HG02678 (cell line): Measurements from ENCODE around the gene IFITM1.
"Not testable (repeated sequence)": the region's sequence is repeated elsewhere in the genome, so short reads cannot be mapped to it uniquely, and the experiment has no call there.

Experiments used
- ATAC-seq: cut with Tn5 transposase; IDR thresholded peaks from one replicate; pipeline ENCODE4 v1.9.1; 2021; ENCODE audit warnings: mild to moderate bottlenecking, moderate library complexity; ENCODE audit not compliant: unreplicated experiment

Gene IFITM1

DNA sequence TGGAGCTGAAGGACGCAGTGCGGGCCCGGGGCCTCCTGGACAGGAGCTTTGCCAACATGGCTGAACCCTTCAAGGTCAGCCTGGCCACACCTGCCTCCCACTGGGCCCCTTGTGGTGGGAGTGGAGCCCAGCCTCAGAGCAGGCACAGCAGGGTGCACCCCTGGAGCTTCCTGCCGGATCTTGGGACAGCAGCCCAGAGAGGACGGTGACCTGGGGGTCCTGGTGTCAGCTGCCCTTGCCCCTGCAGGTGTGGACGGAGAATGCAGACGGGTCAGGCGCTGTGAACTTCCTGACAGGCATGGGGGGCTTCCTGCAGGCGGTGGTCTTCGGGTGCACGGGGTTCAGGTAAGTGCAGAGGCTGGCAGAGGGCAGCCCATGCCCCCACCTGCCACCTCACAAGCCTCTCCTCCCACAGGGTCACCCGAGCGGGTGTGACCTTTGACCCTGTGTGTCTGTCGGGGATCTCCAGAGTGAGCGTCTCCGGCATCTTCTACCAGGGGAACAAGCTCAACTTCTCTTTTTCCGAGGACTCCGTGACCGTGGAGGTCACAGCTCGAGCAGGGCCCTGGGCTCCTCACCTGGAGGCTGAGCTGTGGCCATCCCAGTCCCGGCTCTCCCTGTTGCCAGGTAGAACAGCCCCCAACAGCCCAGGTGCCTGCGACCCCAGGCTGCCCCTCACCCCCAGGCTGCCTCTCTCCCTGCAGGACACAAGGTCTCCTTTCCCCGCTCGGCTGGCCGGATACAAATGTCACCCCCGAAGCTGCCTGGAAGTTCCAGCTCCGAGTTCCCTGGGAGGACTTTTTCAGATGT is 19.8 kb upstream of the IFITM1 start:
- no peak for ATAC-seq

DNA sequence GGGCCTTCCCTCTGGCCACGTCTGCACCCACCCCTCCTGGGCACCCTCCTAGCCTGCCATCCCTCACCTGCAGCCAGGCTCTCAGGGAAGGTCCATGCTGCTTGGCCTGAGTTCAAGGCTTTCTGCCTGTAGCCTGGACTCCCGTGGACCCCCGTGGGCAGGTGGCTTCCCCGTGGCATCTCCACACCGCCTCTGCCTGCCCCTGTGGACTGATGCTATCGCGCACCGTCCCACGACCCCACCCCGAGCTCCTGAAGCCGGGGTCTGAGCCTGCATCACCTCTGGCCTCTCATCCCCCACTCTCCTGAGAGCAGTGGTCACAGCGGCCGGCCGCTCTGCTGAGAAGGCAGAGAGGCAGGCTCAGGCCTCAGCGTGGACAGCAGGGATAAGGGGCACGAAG is 19.1 kb upstream of the IFITM1 start:
- no peak for ATAC-seq

DNA sequence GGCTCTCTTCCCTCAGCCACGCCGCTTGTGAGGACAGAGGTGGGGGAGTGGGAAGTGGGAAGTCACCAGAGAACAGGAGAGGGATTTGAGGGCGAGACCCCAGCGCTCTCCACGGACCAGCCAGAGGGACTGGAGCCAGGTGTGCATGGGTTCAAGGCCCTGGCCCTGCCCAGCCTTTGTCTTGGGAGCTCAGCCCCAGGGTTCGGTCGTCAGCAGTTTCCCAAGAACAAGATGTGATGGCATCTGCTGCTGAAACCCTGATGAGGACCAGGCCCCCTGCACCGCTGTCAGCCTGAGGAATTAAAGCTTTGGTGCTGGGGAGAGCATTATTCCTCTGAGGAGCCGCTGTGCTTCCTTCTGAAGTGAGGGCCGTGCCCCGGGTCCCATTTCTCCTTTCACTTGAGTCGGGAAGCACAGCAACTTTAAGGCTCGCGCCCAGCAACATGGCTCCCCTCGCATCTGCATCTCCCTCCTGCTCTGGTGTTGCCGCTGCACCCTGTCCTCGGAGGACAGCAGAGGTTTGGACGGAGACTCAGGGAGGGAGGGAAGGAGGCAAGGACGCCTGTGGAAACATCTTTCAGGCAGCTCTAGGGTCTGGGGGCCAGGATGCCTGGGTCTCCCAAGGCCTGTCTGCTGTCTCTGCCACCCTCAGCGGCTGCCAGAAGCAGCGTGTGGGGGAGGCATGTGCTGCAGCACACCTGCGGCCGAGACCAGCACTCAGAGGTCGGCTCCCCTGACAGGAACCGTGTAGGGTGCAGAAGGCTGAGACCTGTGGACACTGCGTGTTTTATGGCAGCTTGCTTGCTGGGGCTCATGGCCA is 18.3 kb upstream of the IFITM1 start:
- ATAC-seq, result no peak

DNA sequence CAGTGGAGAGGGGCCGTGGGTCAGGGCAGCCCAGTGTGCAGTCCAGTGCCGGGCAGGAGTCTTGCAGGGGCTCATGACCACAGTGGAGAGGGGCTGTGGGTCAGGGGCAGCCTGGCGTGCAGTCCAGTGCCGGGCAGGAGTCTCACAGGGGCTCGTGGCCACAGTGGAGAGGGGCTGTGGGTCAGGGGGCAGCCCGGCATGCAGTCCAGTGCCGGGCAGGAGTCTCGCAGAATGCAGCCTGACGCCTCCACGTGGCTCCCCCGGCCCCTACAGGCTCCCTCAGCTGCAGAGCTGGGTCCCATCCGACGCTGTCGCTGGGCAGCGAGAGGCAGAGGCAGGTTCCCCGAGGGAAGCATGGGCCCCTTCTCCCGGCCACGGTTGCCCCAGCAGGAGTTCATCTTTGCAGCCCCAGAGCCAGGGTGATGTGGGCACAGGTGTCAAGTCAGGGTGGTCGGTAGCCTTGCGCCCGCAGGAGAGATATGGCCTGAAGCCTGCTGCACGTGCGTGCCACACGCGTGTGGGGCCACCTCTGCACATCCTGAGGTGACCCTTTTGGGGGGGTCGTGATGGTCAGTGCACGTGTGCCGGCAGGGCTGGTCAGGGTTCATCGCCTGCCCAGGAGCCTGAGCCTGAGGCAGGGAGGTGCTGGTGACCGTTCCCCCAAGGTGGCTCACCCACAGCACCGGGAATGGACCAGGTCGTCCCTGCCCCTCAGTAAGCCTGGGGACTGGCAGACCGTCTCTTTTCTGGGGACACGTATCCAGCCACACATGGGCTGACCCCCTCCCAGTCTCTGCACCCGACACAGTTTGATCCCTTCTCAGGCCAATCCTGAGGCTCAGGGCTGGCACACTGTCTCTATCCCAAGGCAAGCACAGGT is 17.4 kb upstream of the IFITM1 start:
- ATAC-seq, result no peak

DNA sequence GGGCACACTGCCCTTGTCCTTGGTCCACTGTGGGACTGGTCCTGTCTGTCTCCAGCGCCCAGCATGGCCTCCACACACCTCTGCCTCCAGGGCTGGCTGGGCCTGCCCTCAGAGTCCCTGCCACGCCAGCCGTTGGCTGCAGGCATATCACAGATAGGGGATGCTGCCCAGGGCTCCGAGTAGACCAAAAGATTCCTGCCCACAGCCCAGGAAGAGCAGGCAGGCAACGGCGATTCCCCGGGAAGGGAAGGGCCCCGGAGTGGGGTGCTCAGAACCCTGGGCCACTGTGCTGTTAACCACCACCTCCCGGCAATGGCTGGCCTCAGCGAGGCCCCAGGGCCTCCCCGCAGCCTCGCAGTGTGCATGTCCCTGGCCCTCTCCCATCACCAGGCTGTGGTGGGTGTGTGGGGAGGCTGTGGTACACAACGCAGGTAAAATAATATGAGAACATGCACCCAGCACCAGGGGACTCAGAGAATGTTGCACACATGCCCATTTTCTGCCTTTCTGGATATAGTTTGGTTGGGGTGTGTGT is 16.7 kb upstream of the IFITM1 start:
- no peak for ATAC-seq

DNA sequence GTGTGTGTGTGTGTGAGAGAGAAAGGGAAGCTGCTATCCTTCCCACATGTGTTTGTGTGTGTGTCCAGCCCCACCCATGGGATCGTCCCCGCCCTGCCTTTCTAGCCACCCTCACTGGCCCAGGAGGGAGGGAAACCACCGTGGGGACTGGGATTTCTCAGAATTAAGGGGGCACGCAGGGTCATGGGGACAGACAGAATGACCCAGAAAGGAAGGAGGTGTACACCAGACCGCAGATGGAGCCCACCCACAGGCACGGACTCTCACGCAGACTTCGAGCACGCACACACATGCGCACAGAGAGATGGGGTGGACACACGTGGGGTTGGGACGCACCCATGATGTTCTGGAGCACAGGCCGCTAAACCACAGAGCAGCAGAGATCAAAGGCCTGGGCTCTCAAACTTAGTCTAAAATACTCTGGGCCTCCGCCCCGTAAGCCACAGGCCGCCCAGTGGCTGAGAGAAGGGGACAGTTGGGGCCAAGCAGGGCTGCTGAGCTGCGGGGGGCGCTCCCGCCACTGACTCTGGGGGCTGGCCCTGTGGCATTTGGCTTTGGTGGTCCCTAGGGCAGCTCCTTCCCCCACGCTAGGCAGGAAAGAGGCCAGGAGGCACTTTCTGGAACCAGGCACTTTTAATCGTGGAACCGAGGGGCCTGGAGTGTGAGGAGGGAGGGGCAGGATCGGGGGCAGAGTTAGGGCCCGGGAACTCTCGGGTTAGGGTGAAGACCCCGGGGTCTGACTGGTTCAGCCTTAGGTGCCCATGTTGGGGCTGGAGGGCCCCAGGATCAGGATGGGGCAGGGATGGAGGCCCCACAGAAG is 16.0 kb upstream of the IFITM1 start:
- no peak for ATAC-seq

DNA sequence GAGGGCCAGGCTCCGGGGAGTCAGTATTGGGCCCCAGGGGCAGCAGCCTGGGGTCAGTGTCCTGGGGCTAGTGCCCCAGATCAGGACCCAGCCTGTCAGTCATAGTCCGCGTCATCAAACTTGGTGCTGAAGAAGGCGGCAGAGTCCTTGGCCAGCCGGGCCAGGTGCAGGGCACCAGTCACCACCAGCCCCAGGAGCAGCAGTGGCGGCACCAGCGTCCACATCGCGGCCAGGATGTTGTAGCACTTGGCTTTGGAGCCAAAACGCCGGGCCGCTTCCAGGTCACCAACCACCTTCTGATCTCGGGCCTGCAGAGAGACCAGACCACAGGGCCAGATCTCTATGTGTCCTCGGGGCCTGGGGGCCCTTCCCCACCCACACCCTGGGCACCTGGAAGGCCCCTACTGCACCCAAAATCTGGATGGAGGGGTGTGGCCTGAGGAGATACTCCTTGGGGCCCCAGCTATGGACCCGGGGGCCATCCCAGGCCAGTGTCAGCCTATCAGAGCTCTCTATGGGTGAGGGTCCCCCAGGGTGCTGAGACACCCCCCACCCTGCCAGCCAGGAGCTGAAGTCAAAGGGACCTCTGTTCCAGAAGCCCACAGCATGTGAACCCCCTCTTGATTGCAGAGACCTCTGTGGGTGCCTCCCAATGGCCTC is 15.3 kb upstream of the IFITM1 start:
- no peak for ATAC-seq

DNA sequence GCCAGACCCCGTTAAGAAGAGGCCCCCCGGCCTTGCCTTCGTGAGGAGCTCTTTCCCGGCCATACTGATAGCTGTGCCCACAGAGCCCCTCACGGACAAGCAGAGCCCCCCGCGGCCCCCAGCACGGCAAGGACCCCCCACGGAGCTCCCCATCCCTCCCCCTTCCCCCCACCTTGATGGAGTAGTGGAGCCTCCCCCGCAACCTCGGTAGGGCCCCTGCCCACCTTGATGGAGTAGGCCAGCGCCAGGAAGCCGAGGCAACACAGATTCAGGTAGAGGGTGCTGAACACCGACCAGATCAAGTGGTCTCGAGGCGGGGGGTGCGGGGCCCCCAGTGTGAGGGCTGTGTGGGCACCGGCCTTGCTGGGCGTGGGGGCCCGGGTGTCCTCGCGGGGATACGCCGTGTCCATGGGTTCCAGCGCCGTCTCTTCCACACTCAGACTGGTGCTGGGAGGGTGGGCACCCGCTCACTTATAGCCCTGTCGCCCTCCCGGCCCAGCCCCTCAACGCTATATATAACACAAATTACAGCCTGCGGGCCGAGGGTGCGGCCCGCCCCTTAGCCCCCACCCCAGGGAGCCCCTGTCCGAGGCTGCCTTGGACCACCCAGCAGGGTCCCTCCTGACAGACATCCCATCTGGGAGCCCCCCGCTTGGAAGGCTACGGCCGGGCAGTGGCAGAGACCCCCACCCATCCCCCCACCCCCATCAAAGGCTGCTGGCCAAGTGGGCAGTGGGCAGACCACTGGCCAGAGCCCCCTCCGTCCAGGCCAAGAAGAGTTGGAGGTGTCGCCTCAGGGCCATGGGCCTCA is 14.6 kb upstream of the IFITM1 start, which contains the start of gene IFITM5:
TSS of gene IFITM5 (minus strand) at position 446 of the 811 bp plus-strand sequence. CDS start at position 410, 36 bp downstream.
- ATAC-seq, result no peak

DNA sequence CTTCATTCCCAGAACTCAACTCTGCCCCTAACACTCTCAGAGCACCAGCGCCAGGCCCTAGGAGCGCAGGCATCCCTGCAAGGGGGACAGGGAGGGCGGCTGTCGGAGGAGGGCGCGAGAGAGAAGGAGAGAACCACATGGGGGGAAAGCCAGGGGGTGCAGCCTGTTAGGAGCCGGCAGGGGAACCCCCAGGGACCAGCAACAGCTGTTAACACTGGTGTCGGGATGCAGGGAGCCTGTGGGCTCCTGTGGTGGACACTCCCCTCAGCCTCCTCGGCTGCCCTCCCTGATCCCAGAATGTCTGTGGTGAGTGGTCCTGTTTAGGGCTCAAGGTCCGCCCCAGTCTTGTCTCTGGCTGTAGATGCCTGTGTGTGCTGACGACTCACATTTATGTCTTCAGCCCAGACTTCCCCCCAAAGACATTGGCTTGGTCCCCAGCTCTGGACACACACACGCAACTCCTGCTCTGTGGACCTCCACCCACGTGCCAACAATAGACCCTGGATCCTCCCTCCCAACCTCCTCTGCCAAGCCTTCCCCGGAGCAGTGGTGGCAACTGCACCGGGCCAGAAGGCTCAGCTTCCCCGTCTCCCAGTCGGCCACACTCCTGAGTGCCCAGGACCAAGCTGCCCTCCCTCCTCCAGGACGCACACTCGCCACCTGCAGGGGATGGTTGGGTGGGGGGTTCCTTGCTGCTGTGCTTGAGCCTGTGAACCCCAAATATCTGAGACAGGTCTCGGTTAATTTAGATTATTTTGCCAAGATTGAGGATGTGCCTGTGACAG is 13.7 kb upstream of the IFITM1 start:
- ATAC-seq, result no peak

DNA sequence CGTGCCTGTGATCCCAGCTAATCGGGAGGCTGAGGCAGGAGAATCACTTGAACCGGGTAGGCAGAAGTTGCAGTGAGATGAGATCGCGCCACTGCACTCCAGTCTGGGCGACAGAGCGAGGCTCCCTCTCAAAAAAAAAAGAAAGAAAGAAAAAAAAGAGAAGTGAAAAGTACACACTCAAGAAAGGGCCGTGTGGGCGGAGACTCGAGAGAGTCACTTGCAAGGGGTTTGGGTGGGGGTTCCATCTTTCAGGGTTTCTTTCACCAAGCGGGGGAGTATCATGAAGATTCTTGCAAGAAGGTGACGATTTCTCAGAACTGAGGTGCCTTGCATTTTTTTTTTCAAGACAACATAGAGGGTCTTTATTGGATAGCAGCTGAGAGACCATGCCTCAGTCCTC is 10.5 kb upstream of the IFITM1 start:
- ATAC-seq, result no peak

DNA sequence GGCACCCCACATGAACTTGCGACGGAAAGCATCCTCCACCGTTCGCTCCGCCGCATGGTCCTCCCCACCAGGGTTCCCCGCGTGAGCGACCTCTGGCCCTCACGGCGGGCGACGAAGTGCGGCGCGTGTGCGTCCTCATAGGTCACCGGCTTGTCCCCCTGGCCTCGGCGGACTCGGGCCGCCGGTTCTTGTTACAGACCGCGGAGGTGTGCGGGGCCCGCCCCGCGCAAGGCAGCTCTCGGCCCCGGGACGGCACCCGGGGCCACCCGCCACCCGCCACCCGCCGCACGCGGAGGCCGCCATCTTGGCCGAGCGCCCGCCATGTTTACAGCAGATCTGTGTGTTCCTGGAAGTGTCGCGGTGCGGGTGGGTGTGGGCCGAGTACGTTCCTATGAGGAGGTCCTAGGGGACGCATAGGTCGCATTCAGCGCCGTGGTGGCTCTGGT is 9.8 kb upstream of the IFITM1 start:
- ATAC-seq, result no peak

DNA sequence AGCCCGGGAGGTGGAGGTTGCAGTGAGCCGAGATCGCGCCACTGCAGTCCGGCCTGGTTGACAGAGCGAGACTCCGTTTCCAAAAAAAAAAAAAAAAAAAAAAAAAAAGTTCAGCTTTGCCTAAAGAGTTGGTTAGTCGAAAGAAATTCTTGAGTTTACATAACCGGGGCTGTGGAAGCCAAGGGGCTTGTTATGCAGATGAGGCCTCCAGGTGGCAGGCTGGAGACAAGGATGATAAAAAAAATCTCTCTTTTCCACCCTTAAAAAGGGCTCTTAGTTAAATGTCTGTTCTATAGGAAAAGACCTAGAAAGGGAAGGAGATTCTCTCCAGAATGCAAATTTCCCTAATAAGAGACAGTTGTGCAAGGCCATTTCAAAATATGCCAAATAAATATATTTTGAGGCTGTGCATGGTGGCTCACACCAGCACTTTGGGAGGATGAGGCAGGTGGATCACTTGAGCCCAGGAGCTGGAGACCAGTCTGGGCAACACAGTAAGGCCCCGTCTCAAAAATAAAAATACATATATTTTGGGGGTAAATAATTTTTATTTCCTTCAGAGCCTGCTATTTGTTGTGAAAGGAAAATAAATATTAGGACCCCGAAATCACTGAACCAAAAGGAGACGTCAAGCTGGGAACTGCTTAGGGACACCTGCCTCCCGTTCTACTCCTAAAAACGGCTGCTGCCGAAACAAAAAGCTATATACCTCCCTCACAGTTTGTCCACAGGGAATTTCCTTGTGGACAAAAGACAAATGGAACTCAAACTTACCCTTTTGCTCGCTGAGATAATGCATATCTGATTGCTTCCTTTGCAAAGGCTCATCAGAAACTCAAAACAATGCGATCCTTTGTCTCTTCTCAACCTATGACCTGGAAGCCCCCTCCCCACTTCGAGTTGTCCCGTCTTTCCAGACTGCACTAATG is 8.7 kb upstream of the IFITM1 start:
- ATAC-seq, result no peak

DNA sequence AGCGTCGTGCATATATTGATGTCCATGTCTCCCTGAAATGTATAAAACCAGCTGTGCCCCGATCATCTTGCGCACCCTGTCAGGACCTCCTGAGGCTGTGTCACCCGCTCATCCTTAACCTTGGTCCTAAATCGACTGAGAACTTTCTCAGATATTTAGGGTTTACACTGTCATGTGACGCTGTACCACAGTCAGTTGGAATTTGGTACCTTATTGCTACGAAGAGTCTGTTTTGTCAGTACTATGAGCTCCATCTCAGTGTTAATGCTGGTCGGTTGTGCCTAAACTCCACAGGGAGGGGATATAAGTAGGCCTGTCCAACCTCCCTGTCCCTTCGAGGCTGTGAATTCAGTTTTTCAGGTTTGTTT is 8.0 kb upstream of the IFITM1 start:
- no peak for ATAC-seq

DNA sequence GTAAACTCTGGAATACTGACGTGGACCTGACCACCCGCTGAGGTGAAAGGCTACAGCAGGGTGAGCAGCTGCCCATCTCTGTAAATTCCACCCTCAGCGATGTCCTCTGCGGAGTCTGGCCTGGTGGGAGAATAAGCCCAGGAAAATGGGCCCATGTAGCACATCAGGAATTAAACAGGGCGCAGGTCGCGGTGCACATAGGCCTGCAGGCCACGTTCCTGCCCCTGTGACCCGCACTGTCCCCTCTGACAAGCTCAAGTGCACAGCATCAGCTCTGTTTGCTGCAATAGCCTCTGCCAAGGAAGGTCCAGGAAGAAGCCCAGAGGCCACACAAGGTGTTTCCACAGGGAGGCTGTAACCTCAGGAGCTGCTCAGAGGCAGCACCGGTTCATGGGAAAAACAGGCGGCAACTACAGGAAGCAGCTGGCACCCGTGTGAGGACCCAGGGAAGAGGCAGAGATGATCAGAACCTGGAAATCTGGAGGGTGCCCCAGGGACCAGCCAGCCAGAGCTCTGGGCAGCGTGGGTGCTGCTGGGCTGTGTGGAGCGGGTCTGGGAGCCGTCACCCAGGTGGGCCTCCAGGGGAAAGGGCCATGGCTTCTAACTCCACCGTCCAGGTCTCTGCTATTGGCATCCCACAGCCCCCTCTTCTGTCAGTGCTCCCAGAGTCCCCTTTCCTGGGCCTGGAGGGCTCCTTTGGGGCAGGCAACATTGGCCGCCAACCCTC is 7.0 kb upstream of the IFITM1 start:
- no peak for ATAC-seq

DNA sequence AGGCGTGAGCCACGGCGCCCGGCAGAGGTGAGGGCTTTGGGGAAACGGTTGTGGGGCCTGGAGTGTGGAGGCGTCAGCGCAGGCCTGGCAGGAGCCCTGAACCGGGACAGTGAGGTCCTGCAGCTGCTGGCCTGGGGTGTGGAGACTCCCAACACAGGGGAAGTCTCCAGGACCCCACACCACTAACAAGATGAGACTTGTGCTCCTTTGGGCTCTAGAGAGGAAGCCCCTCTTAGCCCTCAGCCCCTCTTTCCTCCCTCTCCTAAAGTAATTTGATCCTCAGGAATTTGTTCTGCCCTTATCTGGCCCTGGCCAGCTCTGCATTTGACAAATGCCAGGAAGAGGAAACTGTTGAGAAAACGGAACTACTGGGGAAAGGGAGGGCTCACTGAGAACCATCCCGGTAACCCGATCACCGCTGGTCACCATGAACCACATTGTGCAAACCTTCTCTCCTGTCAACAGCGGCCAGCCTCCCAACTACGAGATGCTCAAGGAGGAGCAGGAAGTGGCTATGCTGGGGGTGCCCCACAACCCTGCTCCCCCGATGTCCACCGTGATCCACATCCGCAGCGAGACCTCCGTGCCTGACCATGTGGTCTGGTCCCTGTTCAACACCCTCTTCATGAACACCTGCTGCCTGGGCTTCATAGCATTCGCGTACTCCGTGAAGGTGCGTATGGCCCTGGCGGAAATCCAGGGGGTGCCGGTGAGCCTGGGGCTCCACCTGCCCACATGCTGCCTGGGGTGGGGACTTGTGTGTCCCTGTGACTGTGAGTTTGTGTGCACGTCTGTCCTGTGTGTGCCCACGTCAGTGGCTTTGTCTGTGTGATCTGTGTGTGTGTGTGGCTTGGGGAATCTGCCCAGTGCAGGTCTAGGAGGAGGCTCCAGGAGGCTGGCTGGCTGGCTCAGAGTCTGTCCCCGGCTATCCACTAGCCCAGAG is 5.8 kb upstream of the IFITM1 start, which contains the start of gene IFITM2:
TSS of gene IFITM2 (plus strand) at position 51 of the 943 bp plus-strand sequence. CDS start at position 428, 377 bp downstream.
- ATAC-seq, result not testable (repeated sequence)
